Common myeloid progenitor, CD34-positive (primary cell): ENCODE data around the gene MAPK13.

ENCODE experiments used
- CTCF ChIA-PET: fragments of 350-600 bp; sonication (Branson Sonifier 250); formaldehyde crosslinking; loops from one replicate; lab custom pipeline; 2021; ENCODE audit warnings: antibody characterized with exemption; lab: Charles Lee
- POLR2A ChIA-PET: fragments of 350-600 bp; sonication (Branson Sonifier 250); formaldehyde crosslinking; loops from one replicate; lab custom pipeline; 2021; ENCODE audit warnings: antibody characterized with exemption; lab: Charles Lee
- DNase-seq, 3 donors: peaks; one replicate each; pipeline versions ENCODE4 v3.0.0 to v3.0.0-alpha.2; 2013
- H3K27ac ChIP-seq, 2 experiments: 1 replicate in 1 of 2; 2 replicates in 1 of 2; pipeline ENCODE4 v1.7.0; 2013; ENCODE audit warnings: inconsistent platforms in 2 of 2, low read length in 2 of 2, mild to moderate bottlenecking in 2 of 2, low read depth in 1 of 2, moderate library complexity in 1 of 2; ENCODE audit not compliant: severe bottlenecking in 2 of 2, insufficient read depth in 1 of 2, poor library complexity in 1 of 2
- H3K27me3 ChIP-seq, 5 experiments: replicated peaks in 2 of 5; 1 replicate in 3 of 5; 2 replicates in 2 of 5; pipeline versions ENCODE4 v1.6.1 to v1.7.0; 2013; ENCODE audit warnings: low read length in 4 of 5, mild to moderate bottlenecking in 2 of 5, moderate library complexity in 2 of 5, inconsistent platforms in 1 of 5; ENCODE audit not compliant: insufficient read depth in 5 of 5, control insufficient read depth in 4 of 5
- H3K36me3 ChIP-seq, 4 experiments: 1 replicate in 2 of 4; 2 replicates in 2 of 4; pipeline versions ENCODE4 v1.6.1 to v1.7.0; 2013; ENCODE audit warnings: low read length in 3 of 4, control low read depth in 1 of 4, mild to moderate bottlenecking in 1 of 4; ENCODE audit not compliant: control insufficient read depth in 4 of 4, insufficient read depth in 4 of 4
- H3K4me1 ChIP-seq, 4 experiments: 1 replicate in 3 of 4; 2 replicates in 1 of 4; pipeline versions ENCODE4 v1.6.1 to v1.7.1; 2013; ENCODE audit warnings: low read length in 3 of 4, mild to moderate bottlenecking in 3 of 4, control low read depth in 1 of 4, inconsistent platforms in 1 of 4, moderate library complexity in 1 of 4; ENCODE audit not compliant: control insufficient read depth in 4 of 4, insufficient read depth in 4 of 4; ENCODE audit errors: control extremely low read depth in 1 of 4
- H3K4me3 ChIP-seq, 7 experiments: 1 replicate in 4 of 7; 2 replicates in 3 of 7; pipeline versions ENCODE4 v1.5.1 to v1.7.0; 2013; ENCODE audit warnings: mild to moderate bottlenecking in 7 of 7, low read length in 6 of 7, moderate library complexity in 6 of 7, inconsistent platforms in 2 of 7, low read depth in 2 of 7, control low read depth in 1 of 7; ENCODE audit not compliant: insufficient read depth in 4 of 7, control insufficient read depth in 1 of 7; ENCODE audit errors: extremely low read depth in 1 of 7
- H3K9me3 ChIP-seq, 5 experiments: 1 replicate in 4 of 5; 2 replicates in 1 of 5; pipeline versions ENCODE4 v1.6.1 to v1.7.1; 2013; ENCODE audit warnings: low read length in 4 of 5, mild to moderate bottlenecking in 2 of 5, inconsistent platforms in 1 of 5, low read depth in 1 of 5, moderate library complexity in 1 of 5; ENCODE audit not compliant: control insufficient read depth in 4 of 5, insufficient read depth in 2 of 5; ENCODE audit errors: control extremely low read depth in 1 of 5
- WGBS: methylation state at CpG from one replicate; pipeline ENCODE4 v1.1.5; 2013; ENCODE audit not compliant: insufficient coverage; 5-methylcytosine and 5-hydroxymethylcytosine counted together

Gene MAPK13

DNA sequence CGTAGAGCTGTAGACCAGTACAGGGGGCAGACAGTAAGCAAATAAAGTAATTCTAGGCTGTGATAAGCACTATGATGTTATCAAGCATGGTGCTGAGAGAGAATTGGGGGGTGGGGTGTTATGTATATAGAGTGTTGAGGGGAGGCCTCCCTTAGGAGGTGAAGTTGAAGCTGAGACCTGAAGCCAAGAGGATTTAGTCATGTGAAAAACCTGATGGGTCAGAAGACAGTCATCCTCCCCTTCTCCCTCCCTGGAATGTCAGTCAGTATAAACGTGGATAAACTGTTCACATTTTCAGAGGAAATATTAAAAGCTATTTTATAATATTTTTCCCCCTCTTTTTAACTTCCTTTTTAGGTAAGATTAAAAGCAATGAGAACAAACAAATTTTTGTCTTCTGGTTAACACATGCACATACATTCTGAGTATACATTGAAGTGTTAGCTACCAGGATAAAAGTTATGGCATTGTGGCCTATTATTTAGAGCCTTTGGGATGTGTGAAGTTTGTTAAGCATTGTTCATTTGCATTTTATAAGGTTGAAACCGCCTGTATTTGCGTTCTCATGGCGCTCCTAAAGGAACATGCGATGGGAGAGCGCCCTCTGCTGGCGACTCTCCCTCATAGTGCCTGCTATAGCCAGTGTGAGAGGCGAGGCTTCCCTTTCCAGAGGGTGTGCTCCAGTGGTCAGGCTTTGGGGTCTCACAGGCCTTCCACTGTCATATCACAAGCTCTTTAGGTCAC is 35.4 kb upstream of the MAPK13 start:
- H3K27ac ChIP-seq = peak overlapping the region; percentile 1 to 55
- H3K4me1 ChIP-seq = peaks cover 17 to 34% (median 29%) of the 10 kb centered on the region in 4 experiments
- 13% methylated on average over 8 of the region's 9 CpGs for WGBS
- CTCF ChIA-PET = interaction anchor here (0.7 to 10.0 kb wide), 39 partner anchors 8 to 356 kb away, joined by 3 to 196 read pairs (median 5); partner anchors contain the start of genes MAPK14 and SLC26A8
- peaks cover 6 to 48% (median 23%) of the 10 kb centered on the region in 4 experiments for H3K36me3 ChIP-seq
- POLR2A ChIA-PET = interaction anchor here (0.6 to 3.7 kb wide), 4 partner anchors 21 to 211 kb away, joined by 3 to 29 read pairs (median 3); partner anchors contain the start of gene MAPK14
- no peaks in the 10 kb centered on the region for H3K9me3 ChIP-seq
- peak; percentile 82 to 90 (median 84) for DNase-seq
- no peak overlapping the region for H3K4me3 ChIP-seq
- H3K27me3 ChIP-seq = no peaks in the 10 kb centered on the region

DNA sequence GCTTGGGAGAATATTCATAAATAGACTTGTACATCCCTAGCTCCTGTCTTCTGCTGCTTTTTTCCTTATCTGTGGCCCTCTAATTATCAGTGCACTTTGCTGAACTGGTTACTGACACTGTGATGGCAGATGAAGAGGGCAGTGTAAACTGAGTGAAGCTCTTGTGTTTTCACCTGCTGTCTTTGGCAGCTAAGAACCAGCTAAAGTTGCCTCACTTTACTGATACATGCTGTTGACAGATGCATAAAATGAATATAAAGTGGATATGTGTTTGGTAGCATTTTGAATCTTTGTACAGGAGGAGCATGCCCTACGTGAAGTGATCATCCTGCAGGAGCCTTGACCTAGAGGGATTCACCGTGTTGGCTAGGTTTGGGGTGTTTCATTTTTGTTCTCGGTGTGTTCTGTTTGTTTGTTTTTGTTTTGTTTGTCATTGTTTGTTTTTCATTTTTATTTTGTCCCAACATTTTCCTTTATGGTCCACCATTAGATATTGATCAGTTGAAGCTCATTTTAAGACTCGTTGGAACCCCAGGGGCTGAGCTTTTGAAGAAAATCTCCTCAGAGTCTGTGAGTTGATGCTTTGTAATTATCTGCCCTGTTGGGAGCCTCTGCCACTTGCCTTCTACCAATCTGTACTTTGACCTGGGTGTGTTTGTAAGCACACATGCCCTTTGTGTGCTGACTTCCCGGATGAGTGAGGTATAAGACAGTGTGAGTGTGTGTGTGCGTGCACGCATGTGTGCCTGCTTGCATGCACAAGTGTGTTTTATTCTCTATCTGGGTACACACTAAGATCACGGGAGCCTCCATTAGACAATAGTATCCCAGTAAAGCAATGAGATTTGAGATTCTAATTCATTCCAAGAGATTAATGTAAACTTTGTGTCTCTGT is 34.6 kb upstream of the MAPK13 start:
- POLR2A ChIA-PET = interaction anchor here (1.2 to 3.7 kb wide), 2 partner anchors 47 to 67 kb away, joined by 3 to 29 read pairs; partner anchors contain the start of gene MAPK14
- Histone ChIP-seq H3K27me3 (no peaks in the 10 kb centered on the region), H3K4me3 (no peak overlapping the region), H3K9me3 (no peaks in the 10 kb centered on the region), H3K36me3 (peaks cover 6 to 52% (median 23%) of the 10 kb centered on the region in 4 experiments), H3K4me1 (peaks cover 24 to 42% (median 34%) of the 10 kb centered on the region in 4 experiments), H3K27ac (no peak overlapping the region)
- CTCF ChIA-PET = interaction anchor here (0.7 to 10.0 kb wide), 39 partner anchors 9 to 357 kb away, joined by 3 to 196 read pairs (median 5); partner anchors contain the start of genes MAPK14 and SLC26A8
- DNase-seq = no peak
- 97% methylated on average over 4 of the region's 8 CpGs for WGBS

DNA sequence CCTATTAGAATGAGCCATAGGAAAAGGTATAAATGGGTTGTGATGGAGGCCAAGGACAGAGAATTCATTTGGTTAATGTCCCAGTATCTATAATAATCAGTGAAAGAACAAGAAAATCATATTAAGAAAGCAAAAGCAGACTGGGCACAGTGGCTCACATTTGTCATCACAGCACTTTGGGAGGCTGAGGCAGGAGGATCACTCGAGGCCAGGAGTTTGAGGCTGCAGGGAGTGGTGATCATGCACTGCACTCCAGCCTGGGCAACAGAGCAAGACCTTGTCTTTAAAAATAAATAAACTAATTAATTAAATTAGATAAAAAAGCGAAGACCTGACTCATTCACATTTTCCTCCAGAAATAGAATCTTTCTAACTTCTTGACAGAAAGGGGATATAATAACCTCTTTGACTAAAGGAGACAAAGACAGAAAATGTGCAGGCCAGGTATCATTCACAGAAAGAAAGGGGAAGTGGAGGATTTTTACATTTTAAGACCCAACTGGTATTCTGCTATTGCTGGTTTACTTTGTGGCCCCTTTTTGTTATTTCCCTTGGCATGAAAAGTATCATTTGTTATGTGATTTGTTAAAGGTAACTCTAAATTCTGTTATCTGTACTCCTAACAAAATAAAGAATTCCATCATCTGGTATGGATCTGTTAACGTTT is 31.9 kb upstream of the MAPK13 start:
- CTCF ChIA-PET = interaction anchor here (0.6 to 10.0 kb wide), 8 partner anchors 10 to 223 kb away, joined by 3 to 196 read pairs (median 6); partner anchors contain the start of genes MAPK14 and SLC26A8
- peaks cover 29 to 48% (median 35%) of the 10 kb centered on the region in 4 experiments for H3K4me1 ChIP-seq
- peak overlapping the region in 1 of 2 experiments; percentile 72 for H3K27ac ChIP-seq
- H3K36me3 ChIP-seq = peaks cover 8 to 53% (median 19%) of the 10 kb centered on the region in 4 experiments
- peak in 2 of 3 donors; percentile 44 to 56 for DNase-seq
- POLR2A ChIA-PET = interaction anchor here (1.1 kb wide), 1 partner anchor 70 kb away, joined by 10 read pairs; the partner anchor contains the start of gene MAPK14
- H3K27me3 ChIP-seq = no peaks in the 10 kb centered on the region
- 67% methylated on average over 2 of the region's 3 CpGs for WGBS
- no peak overlapping the region for H3K4me3 ChIP-seq
- H3K9me3 ChIP-seq = no peaks in the 10 kb centered on the region

DNA sequence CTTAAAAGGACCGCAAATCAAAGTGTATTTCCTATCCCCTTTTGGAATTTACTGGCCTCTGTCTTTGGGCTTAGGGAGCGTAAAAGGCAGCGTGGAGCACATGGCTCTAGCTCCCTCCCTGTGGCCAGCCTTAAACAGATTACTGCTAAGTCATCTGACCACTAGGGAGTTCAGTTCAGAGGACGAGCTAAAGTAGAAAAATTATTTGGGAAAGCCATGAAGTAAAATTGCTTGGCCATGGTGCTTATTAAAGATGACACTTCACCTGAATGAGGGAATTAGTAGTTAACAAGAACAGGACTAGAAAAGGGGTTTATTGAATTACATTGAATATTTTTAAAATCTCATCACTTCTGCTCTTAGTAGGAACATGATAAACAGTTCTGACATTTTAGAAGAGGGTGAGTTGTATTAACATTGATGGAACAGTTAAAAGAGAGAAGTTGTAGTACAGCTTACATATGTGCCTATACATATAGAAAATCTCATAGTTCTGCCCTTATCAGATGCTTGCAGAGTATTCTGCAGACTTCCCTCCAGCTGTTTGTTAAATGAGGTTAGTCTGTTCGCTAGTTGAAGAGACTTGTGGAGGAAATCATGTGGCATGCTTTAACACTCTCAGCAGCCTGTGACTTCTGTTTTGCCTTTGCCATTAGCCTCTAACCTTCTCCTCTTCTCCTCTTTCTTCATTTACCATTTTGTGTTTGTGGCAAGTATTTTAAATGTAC is 31.2 kb upstream of the MAPK13 start:
- Histone ChIP-seq H3K27ac (peak overlapping the region; percentile 21 to 72), H3K4me1 (peaks cover 29 to 48% (median 35%) of the 10 kb centered on the region in 4 experiments), H3K9me3 (no peaks in the 10 kb centered on the region), H3K4me3 (peak overlapping the region in 3 of 7 experiments; percentile 26 to 44 (median 29)), H3K27me3 (no peaks in the 10 kb centered on the region), H3K36me3 (peaks cover 14 to 59% (median 26%) of the 10 kb centered on the region in 4 experiments)
- peak; percentile 60 to 97 (median 93) for DNase-seq
- CTCF ChIA-PET = interaction anchor here (0.6 to 6.6 kb wide), 9 partner anchors 9 to 224 kb away, joined by 3 to 47 read pairs (median 3); no protein-coding TSS in a partner anchor
- POLR2A ChIA-PET = interaction anchor here (1.1 kb wide), 1 partner anchor 71 kb away, joined by 10 read pairs; the partner anchor contains the start of gene MAPK14
- WGBS = 39% methylated on average over 3 of the region's 5 CpGs

DNA sequence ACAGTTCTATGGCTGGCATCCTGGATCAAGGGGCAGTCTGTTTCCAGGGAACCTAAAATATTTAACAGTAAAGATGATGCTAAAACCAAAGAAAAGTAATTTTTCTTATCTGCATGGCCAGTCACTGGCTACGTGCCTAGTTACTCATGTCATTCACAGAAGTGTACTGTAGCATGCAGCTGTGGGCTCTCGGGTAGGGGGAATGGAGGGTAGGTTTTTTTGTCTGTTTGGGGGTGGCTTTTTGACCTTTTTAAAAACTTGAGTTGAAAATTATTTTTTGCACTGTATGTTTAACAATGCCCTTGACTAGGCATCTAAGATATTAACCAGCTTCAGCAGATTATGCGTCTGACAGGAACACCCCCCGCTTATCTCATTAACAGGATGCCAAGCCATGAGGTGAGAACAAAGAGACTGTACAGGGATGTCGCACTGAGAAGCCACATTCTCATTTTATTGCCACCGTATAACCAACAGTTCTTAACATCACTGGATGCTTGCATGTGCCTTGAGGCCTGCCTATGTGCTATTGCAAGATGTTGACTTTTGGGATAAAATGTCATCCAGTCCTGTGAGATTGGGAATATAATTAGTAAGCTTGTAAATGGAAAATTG is 30.3 kb upstream of the MAPK13 start:
- DNase-seq = peak; percentile 47 to 88 (median 85)
- POLR2A ChIA-PET = interaction anchor here (0.7 to 1.0 kb wide), 2 partner anchors 46 to 71 kb away, joined by 3 read pairs; no protein-coding TSS in a partner anchor
- no peaks in the 10 kb centered on the region for H3K9me3 ChIP-seq
- peaks cover 20 to 61% (median 31%) of the 10 kb centered on the region in 4 experiments for H3K36me3 ChIP-seq
- WGBS = 11% methylated on average over 3 of the region's 6 CpGs
- H3K27ac ChIP-seq = peak overlapping the region; percentile 21 to 72
- no peaks in the 10 kb centered on the region for H3K27me3 ChIP-seq
- H3K4me3 ChIP-seq = peak overlapping the region in 3 of 7 experiments; percentile 22 to 29 (median 26)
- peaks cover 28 to 44% (median 30%) of the 10 kb centered on the region in 4 experiments for H3K4me1 ChIP-seq
- CTCF ChIA-PET = interaction anchor here (1.0 to 1.9 kb wide), 4 partner anchors 21 to 74 kb away, joined by 3 to 7 read pairs (median 4); no protein-coding TSS in a partner anchor
